SK-N-SH treated with all-trans-retinoic acid at 6 μM for 48 hours (cell line): ENCODE results near the gene EPGN.

ENCODE experiments used
- ATAC-seq: fragments of 200-7000 bp; cut with Tn5 transposase; 3 replicates; pipeline ENCODE4 v1.9.1; 2020; ENCODE audit warnings: mild to moderate bottlenecking, moderate library complexity
- ARNTL ChIP-seq: fragments of 450-650 bp; formaldehyde crosslinking; IDR thresholded peaks from 2 replicates; pipeline ENCODE4 v1.5.0; 2020; ENCODE audit warnings: low read depth, mild to moderate bottlenecking, moderate library complexity, borderline replicate concordance
- BACH2 ChIP-seq: fragments of 250-450 bp; sonication (Bioruptor Pico); IDR thresholded peaks from 2 replicates; pipeline ENCODE4 v1.9.0; 2021; ENCODE audit warnings: mild to moderate bottlenecking, borderline replicate concordance
- CREB5 ChIP-seq: fragments of 250-450 bp; sonication (Bioruptor Pico); IDR thresholded peaks from 2 replicates; pipeline ENCODE4 v1.5.1; 2020; ENCODE audit warnings: low read depth, mild to moderate bottlenecking, moderate library complexity
- CSDC2 ChIP-seq: fragments of 250-450 bp; sonication (Bioruptor Pico); IDR thresholded peaks from 2 replicates; pipeline ENCODE4 v1.5.0; 2020; ENCODE audit warnings: mild to moderate bottlenecking, moderate library complexity
- GLIS3 ChIP-seq: fragments of 250-450 bp; sonication (Bioruptor Pico); IDR thresholded peaks from 2 replicates; pipeline ENCODE4 v1.5.0; 2020; ENCODE audit warnings: mild to moderate bottlenecking, moderate library complexity
- OSR1 ChIP-seq: fragments of 250-450 bp; sonication (Bioruptor Pico); IDR thresholded peaks from 2 replicates; pipeline ENCODE4 v1.8.0; 2022; ENCODE audit warnings: moderate library complexity, mild to moderate bottlenecking, inconsistent platforms
- PPARA ChIP-seq: fragments of 250-450 bp; sonication (Bioruptor Pico); IDR thresholded peaks from 2 replicates; pipeline ENCODE4 v1.5.0; 2020; ENCODE audit warnings: mild to moderate bottlenecking, borderline replicate concordance
- RARB ChIP-seq: fragments of 250-450 bp; sonication (Bioruptor Pico); IDR thresholded peaks from 2 replicates; pipeline ENCODE4 v1.8.0; 2021; ENCODE audit warnings: mild to moderate bottlenecking, moderate library complexity
- TCF4 ChIP-seq: fragments of 250-450 bp; sonication (Bioruptor Pico); IDR thresholded peaks from 2 replicates; pipeline ENCODE4 v1.8.0; 2021; ENCODE audit warnings: mild to moderate bottlenecking, moderate library complexity, borderline replicate concordance
- TOX ChIP-seq: fragments of 250-450 bp; sonication (Bioruptor Pico); IDR thresholded peaks from 2 replicates; pipeline ENCODE4 v1.8.0; 2021; ENCODE audit warnings: mild to moderate bottlenecking, moderate library complexity, borderline replicate concordance
- TSHZ2 ChIP-seq: fragments of 250-450 bp; sonication (Bioruptor Pico); IDR thresholded peaks from 2 replicates; pipeline ENCODE4 v1.5.0; 2020; ENCODE audit warnings: mild to moderate bottlenecking, moderate library complexity
- ZC3H10 ChIP-seq: fragments of 250-450 bp; sonication (Bioruptor Pico); IDR thresholded peaks from 2 replicates; pipeline ENCODE4 v1.5.1; 2021; ENCODE audit warnings: mild to moderate bottlenecking, moderate library complexity
- ZFP3 ChIP-seq: fragments of 250-450 bp; sonication (Bioruptor Pico); IDR thresholded peaks from 2 replicates; pipeline ENCODE4 v1.5.0; 2020; ENCODE audit warnings: mild to moderate bottlenecking, moderate library complexity
- ZFP30 ChIP-seq: fragments of 450-650 bp; formaldehyde crosslinking; IDR thresholded peaks from 2 replicates; pipeline ENCODE4 v1.5.0; 2022; ENCODE audit warnings: mild to moderate bottlenecking, moderate library complexity
- ZNF565 ChIP-seq: fragments of 450-650 bp; formaldehyde crosslinking; conservative IDR thresholded peaks from 2 replicates; pipeline ENCODE4 v1.5.0; 2020; ENCODE audit warnings: low read depth, mild to moderate bottlenecking, moderate library complexity
- ZNF70 ChIP-seq: fragments of 450-650 bp; formaldehyde crosslinking; IDR thresholded peaks from 2 replicates; pipeline ENCODE4 v1.5.0; 2020; ENCODE audit warnings: mild to moderate bottlenecking, moderate library complexity
- ZNF8 ChIP-seq: fragments of 450-650 bp; formaldehyde crosslinking; IDR thresholded peaks from 2 replicates; pipeline ENCODE4 v1.5.0; 2020; ENCODE audit warnings: mild to moderate bottlenecking, moderate library complexity
- TF ChIP-seq, protein P1 (sequence below): fragments of 250-450 bp; sonication (Bioruptor Pico); IDR thresholded peaks from 2 replicates; pipeline ENCODE4 v1.8.0; 2021; ENCODE audit warnings: low read depth, mild to moderate bottlenecking, moderate library complexity, borderline replicate concordance
- TF ChIP-seq, protein P2 (sequence below): fragments of 250-450 bp; sonication (Bioruptor Pico); IDR thresholded peaks from 2 replicates; pipeline ENCODE4 v1.8.0; 2020; ENCODE audit warnings: mild to moderate bottlenecking, moderate library complexity, borderline replicate concordance
- TF ChIP-seq, protein P3 (sequence below): fragments of 250-450 bp; sonication (Bioruptor Pico); IDR thresholded peaks from 2 replicates; pipeline ENCODE4 v1.5.1; 2021; ENCODE audit warnings: mild to moderate bottlenecking, moderate library complexity

The EPGN gene

DNA sequence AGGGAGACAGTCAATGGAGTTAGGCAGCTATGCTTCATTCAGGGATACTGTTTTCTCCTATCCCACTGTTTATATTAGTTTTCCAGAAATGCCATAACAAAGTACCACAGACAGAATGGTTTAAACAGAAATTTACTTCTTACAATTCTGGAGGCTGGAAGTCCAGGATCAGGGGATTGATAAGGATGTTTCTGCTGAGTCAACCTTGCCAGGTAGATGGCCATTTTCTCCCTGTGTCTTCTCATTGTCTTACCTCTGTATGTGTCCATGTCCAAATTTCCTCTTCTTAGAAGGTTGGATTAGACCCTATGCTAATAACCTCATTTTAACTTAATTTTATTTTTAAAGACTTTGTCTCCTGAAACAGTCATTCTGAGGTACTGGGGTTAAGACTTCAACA lies 20.5 kb upstream of the EPGN start:
- TF ChIP-seq CSDC2 (CRISPR knock-in tag) (no peak), ZFP3 (CRISPR knock-in tag) (no peak), PPARA (CRISPR knock-in tag) (no peak), RARB (CRISPR knock-in tag) (no peak), ARNTL (no peak), ZNF565 (CRISPR knock-in tag) (no peak)
- TF ChIP-seq, protein P1, sequence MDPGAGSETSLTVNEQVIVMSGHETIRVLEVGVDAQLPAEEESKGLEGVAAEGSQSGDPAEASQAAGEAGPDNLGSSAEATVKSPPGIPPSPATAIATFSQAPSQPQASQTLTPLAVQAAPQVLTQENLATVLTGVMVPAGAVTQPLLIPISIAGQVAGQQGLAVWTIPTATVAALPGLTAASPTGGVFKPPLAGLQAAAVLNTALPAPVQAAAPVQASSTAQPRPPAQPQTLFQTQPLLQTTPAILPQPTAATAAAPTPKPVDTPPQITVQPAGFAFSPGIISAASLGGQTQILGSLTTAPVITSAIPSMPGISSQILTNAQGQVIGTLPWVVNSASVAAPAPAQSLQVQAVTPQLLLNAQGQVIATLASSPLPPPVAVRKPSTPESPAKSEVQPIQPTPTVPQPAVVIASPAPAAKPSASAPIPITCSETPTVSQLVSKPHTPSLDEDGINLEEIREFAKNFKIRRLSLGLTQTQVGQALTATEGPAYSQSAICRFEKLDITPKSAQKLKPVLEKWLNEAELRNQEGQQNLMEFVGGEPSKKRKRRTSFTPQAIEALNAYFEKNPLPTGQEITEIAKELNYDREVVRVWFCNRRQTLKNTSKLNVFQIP (CRISPR knock-in tag) = no peak
- TF ChIP-seq, protein P2, sequence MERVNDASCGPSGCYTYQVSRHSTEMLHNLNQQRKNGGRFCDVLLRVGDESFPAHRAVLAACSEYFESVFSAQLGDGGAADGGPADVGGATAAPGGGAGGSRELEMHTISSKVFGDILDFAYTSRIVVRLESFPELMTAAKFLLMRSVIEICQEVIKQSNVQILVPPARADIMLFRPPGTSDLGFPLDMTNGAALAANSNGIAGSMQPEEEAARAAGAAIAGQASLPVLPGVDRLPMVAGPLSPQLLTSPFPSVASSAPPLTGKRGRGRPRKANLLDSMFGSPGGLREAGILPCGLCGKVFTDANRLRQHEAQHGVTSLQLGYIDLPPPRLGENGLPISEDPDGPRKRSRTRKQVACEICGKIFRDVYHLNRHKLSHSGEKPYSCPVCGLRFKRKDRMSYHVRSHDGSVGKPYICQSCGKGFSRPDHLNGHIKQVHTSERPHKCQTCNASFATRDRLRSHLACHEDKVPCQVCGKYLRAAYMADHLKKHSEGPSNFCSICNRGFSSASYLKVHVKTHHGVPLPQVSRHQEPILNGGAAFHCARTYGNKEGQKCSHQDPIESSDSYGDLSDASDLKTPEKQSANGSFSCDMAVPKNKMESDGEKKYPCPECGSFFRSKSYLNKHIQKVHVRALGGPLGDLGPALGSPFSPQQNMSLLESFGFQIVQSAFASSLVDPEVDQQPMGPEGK = no peak
- ATAC-seq = no peak

DNA sequence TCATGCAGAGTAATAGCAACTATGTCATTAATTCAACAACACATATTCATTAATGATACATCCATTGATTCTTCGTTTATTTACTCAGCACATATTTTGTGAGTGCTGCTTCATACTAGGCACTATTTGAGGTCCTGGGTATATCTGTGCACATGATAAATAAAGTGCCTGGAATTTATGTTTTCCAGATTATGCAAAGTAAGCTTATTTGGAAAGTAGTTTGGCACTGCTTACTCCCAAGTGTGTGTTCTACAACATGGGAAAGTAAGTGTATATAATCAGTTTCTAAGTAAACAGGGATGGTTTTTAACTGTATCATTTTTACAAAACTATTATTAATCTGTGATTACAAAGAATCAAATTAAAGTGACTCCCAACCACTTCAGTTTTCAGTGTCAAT lies 16.8 kb upstream of the EPGN start:
- no peak for TF ChIP-seq PPARA (CRISPR knock-in tag)
- TF ChIP-seq BACH2 (CRISPR knock-in tag) = no peak
- no peak for TF ChIP-seq TOX (CRISPR knock-in tag)
- TF ChIP-seq, protein P2 = no peak
- TF ChIP-seq OSR1 = no peak
- no peak for TF ChIP-seq ZFP30 (CRISPR knock-in tag)
- TF ChIP-seq ZC3H10 (CRISPR knock-in tag) = no peak
- no peak for TF ChIP-seq TSHZ2
- TF ChIP-seq, protein P3, sequence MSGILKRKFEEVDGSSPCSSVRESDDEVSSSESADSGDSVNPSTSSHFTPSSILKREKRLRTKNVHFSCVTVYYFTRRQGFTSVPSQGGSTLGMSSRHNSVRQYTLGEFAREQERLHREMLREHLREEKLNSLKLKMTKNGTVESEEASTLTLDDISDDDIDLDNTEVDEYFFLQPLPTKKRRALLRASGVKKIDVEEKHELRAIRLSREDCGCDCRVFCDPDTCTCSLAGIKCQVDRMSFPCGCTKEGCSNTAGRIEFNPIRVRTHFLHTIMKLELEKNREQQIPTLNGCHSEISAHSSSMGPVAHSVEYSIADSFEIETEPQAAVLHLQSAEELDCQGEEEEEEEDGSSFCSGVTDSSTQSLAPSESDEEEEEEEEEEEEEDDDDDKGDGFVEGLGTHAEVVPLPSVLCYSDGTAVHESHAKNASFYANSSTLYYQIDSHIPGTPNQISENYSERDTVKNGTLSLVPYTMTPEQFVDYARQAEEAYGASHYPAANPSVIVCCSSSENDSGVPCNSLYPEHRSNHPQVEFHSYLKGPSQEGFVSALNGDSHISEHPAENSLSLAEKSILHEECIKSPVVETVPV (CRISPR knock-in tag) = no peak
- TF ChIP-seq ZNF70 (CRISPR knock-in tag) = no peak
- TF ChIP-seq ZNF8 = no peak
- no peak for TF ChIP-seq CREB5 (CRISPR knock-in tag)
- TF ChIP-seq ZNF565 (CRISPR knock-in tag) = no peak
- TF ChIP-seq RARB (CRISPR knock-in tag) = no peak
- no peak for TF ChIP-seq GLIS3 (CRISPR knock-in tag)
- no peak for TF ChIP-seq CSDC2 (CRISPR knock-in tag)
- TF ChIP-seq TCF4 (CRISPR knock-in tag) = no peak
- TF ChIP-seq, protein P1 (CRISPR knock-in tag) = no peak
- TF ChIP-seq ZFP3 (CRISPR knock-in tag) = no peak
- TF ChIP-seq, all 23 proteins: peak for 0
- ATAC-seq = no peak
